Measurements from ENCODE around the gene LPCAT4.

Gene LPCAT4

DNA sequence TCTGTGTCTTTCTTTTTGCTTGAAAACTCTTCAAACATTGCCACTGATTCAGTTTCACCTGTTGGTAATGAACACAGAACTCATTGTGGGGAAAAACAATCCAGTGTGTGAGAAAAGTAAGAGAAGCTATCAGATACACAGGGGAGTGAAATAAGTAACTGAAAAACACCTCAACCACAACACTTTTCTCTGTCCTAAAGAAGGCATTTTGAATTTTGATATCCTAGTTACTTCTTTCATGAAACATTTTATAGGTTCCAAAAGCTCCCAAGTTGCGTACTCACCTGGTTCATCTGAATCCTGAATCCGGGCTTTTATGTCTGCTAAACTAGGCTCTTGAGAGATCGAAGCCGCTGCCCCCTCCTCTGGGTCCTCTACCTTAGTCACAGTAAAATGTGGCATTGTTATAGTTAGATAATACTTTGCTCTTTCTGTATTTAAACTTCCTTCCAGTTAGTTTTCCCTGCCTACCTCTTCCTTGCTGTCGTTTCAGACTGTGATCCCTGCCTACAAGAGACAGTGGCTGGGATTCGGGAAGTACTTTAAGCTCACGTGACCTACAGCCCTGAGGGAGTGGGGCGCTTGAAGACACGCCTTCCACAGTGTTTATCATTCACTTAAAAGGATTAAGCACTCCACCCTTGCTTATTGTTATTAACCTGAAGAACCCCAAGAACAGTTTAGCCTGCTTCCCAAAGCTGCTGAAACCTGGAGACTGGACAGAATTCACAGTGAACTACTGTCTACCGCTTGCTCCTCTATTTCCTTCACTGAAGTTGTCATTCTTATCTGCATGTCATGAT, 48.5 kb downstream of the LPCAT4 start:
- TF ChIP-seq, protein P1, sequence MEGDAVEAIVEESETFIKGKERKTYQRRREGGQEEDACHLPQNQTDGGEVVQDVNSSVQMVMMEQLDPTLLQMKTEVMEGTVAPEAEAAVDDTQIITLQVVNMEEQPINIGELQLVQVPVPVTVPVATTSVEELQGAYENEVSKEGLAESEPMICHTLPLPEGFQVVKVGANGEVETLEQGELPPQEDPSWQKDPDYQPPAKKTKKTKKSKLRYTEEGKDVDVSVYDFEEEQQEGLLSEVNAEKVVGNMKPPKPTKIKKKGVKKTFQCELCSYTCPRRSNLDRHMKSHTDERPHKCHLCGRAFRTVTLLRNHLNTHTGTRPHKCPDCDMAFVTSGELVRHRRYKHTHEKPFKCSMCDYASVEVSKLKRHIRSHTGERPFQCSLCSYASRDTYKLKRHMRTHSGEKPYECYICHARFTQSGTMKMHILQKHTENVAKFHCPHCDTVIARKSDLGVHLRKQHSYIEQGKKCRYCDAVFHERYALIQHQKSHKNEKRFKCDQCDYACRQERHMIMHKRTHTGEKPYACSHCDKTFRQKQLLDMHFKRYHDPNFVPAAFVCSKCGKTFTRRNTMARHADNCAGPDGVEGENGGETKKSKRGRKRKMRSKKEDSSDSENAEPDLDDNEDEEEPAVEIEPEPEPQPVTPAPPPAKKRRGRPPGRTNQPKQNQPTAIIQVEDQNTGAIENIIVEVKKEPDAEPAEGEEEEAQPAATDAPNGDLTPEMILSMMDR (IDR thresholded peaks at IDR 0.05; ENCODE audit: borderline replicate concordance, insufficient read depth, low read depth, low read length): no peak
- peak overlapping the region; percentile 53 for H3K4me3 ChIP-seq (ENCODE audit: low read depth, low read length)

DNA sequence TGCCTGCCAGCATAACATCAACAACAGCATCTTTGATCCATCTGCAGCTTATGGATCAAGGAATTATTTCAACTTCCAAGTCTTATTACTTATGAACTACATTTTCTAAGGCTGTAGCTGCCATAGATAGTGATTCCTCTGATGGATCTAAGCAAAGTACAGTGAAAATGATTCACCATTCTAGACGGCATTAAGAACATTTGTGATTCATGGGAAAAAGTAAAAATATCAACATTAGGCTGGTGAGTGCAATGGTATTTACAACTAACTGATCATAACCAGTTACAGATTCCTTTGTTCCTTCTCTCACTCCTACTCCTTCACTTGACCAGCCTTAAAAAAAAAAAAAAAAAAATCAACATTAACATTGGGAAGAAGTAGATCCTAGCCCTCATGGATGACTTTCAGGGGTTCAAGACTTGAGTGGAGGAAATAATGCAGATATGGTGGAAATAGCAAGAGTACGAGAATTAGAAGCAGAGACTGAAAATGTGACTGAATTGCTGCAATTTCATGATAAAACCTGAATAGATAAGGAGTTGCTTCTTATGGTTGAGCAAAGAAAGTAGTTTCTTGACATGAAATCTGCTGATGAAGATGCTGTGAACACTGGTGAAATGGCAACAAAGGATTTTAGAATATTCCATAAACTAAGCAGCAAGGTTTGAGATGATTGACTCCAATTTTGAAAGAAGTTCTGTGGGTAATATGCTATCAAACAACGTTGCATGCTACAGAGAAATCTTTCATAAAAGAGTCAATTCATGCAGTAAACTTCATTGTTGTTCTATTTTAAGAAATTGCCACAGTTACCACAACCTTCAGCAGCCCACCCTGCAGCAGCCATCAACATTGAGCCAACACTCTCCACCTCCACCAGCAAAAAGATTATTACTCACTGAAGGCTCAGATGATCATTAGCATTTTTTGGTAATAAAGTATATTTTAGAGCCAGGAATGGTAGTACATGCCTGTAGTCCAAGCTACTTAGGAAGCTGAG, 52.2 kb downstream of the LPCAT4 start:
- H3K4me3 ChIP-seq (ENCODE audit: low read depth, low read length): no peak overlapping the region
- TF ChIP-seq, protein P1 (IDR thresholded peaks at IDR 0.05; ENCODE audit: borderline replicate concordance, insufficient read depth, low read depth, low read length): no peak

DNA sequence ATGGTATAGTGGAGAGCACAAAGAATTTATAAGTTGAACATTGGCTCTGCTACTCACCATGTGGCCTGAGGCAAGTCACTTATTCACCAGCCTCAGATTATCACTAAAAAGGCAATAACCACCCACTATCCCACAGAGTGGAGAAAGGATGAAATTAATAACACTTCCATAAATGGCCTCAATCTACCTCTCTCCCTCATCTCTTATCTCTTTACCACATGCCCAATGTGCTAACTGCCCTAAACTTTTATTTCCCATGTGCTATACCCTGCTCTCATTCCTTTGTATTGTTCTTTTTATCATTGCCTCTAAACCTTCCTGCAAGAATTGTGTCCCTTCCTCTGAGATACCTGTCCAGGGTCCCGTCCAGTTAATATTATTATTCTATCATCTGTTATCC, 55.4 kb downstream of the LPCAT4 start:
- H3K4me3 ChIP-seq (ENCODE audit: low read depth, low read length): no peak overlapping the region
- TF ChIP-seq, protein P1 (IDR thresholded peaks at IDR 0.05; ENCODE audit: borderline replicate concordance, insufficient read depth, low read depth, low read length): no peak
